Uterus (tissue), 2 donors: Measurements from ENCODE around the gene PRKCE.

ENCODE experiments used
- POLR2A ChIP-seq, 2 donors: fragments of 450-650 bp; IDR thresholded peaks; one replicate each; pipeline ENCODE4 v1.6.1; 2016; ENCODE audit warnings: antibody characterized with exemption in 2 of 2, mild to moderate bottlenecking in 1 of 2, moderate library complexity in 1 of 2
- TF ChIP-seq, protein P1 (sequence below), 4 experiments: fragments of 200-600 bp in 2 of 4; fragments of 450-650 bp in 2 of 4; sonication (generic) in 2 of 4; IDR thresholded peaks; one replicate each; pipeline ENCODE4 v1.5.1; 2016 to 2019; ENCODE audit warnings: antibody characterized with exemption in 4 of 4, mild to moderate bottlenecking in 2 of 4, moderate library complexity in 1 of 4

DNA sequence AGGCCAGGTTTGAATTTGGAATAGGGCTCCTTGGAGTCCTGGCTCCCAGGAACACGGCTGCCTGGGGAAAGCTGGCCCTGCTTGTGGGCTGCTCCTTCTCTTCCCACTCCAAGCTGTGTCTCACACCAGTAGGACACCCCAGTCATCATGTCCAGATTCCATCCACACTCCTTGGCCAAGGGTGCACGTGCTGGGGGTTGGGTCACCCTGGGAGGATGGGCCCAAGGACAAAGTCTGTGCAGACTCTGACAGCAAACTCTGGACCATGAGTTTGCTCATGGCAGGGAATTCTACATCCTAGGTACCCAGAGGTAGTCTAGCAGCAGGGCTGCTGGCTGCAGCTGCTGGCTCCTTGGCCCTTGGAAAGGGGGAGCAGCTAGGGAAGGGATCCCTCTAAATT is 543.4 kb downstream of the PRKCE start:
- TF ChIP-seq, protein P1, sequence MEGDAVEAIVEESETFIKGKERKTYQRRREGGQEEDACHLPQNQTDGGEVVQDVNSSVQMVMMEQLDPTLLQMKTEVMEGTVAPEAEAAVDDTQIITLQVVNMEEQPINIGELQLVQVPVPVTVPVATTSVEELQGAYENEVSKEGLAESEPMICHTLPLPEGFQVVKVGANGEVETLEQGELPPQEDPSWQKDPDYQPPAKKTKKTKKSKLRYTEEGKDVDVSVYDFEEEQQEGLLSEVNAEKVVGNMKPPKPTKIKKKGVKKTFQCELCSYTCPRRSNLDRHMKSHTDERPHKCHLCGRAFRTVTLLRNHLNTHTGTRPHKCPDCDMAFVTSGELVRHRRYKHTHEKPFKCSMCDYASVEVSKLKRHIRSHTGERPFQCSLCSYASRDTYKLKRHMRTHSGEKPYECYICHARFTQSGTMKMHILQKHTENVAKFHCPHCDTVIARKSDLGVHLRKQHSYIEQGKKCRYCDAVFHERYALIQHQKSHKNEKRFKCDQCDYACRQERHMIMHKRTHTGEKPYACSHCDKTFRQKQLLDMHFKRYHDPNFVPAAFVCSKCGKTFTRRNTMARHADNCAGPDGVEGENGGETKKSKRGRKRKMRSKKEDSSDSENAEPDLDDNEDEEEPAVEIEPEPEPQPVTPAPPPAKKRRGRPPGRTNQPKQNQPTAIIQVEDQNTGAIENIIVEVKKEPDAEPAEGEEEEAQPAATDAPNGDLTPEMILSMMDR (IDR thresholded peaks at IDR 0.05): no peak
- no peak for TF ChIP-seq POLR2A (IDR thresholded peaks at IDR 0.05)
